GM23338 (cell line): Measurements from ENCODE around the gene PPTC7. TPM values are rescaled to one million over a fixed set of nuclear protein-coding genes. Genes with fewer than 3 reads are reported as not detected.
A peak's percentile ranks its signal among the peaks of the same experiment; 100 is the strongest.

Experiments used
- ATAC-seq: fragments of 200-7000 bp; cut with Tn5 transposase; 3 replicates; pipeline ENCODE4 v1.9.1; 2020
- DNase-seq: peaks from one replicate; pipeline ENCODE4 v3.0.0-alpha.2; 2015; ENCODE audit warnings: low spot score
- H2AFZ ChIP-seq: fragments of 200-600 bp; sonication (generic); 2 replicates; pipeline ENCODE4 v1.8.0; 2016; ENCODE audit warnings: antibody characterized with exemption, mild to moderate bottlenecking, moderate library complexity
- H3F3A ChIP-seq: fragments of 200-600 bp; sonication (generic); replicated peaks from 2 replicates; pipeline ENCODE4 v1.8.0; 2017; ENCODE audit warnings: antibody characterized with exemption, mixed run types, low read depth
- H3K27ac ChIP-seq: fragments of 200-600 bp; sonication (generic); 2 replicates; pipeline ENCODE4 v1.6.1; 2016; ENCODE audit warnings: low read depth
- H3K27me3 ChIP-seq: fragments of 200-600 bp; sonication (generic); 2 replicates; pipeline ENCODE4 v1.8.0; 2016; ENCODE audit warnings: mild to moderate bottlenecking, mixed run types, moderate library complexity; ENCODE audit not compliant: insufficient read depth
- H3K36me3 ChIP-seq: fragments of 200-600 bp; sonication (generic); 2 replicates; pipeline ENCODE4 v1.8.0; 2016; ENCODE audit warnings: mild to moderate bottlenecking; ENCODE audit not compliant: insufficient read depth
- H3K4me1 ChIP-seq: fragments of 200-600 bp; sonication (generic); 2 replicates; pipeline ENCODE4 v1.8.0; 2016; ENCODE audit warnings: mild to moderate bottlenecking, moderate library complexity; ENCODE audit not compliant: insufficient read depth
- H3K4me2 ChIP-seq: fragments of 200-600 bp; sonication (generic); 2 replicates; pipeline ENCODE4 v1.7.1; 2017; ENCODE audit warnings: mixed run types
- H3K4me3 ChIP-seq: fragments of 200-600 bp; sonication (generic); 2 replicates; pipeline ENCODE4 v1.6.1; 2016; ENCODE audit warnings: mixed run types
- H3K79me2 ChIP-seq: fragments of 200-600 bp; sonication (generic); replicated peaks from 2 replicates; pipeline ENCODE4 v1.8.0; 2017; ENCODE audit warnings: mild to moderate bottlenecking; ENCODE audit not compliant: insufficient read depth
- H3K9me2 ChIP-seq: fragments of 200-600 bp; sonication (generic); 2 replicates; pipeline ENCODE4 v1.8.0; 2017; ENCODE audit not compliant: insufficient read depth
- H4K20me1 ChIP-seq: fragments of 200-600 bp; sonication (generic); replicated peaks from 2 replicates; pipeline ENCODE4 v1.8.0; 2017; ENCODE audit warnings: mild to moderate bottlenecking; ENCODE audit not compliant: insufficient read depth
- H3K27ac Mint-ChIP-seq: 2 replicates; pipeline ENCODE4 v1.8.0; 2020; ENCODE audit warnings: inconsistent platforms, mild to moderate bottlenecking, moderate library complexity, mixed read lengths
- H3K27me3 Mint-ChIP-seq: 3 replicates; pipeline ENCODE4 v1.8.0; 2022; ENCODE audit warnings: low read depth, mild to moderate bottlenecking, moderate library complexity, mixed read lengths, inconsistent platforms; ENCODE audit not compliant: insufficient read depth, poor library complexity
- H3K36me3 Mint-ChIP-seq: 3 replicates; pipeline ENCODE4 v1.8.0; 2021; ENCODE audit warnings: low read depth, mild to moderate bottlenecking, inconsistent platforms, moderate library complexity, mixed read lengths
- H3K4me1 Mint-ChIP-seq: 3 replicates; pipeline ENCODE4 v1.8.0; 2020; ENCODE audit warnings: mild to moderate bottlenecking, inconsistent platforms, mixed read lengths
- H3K4me3 Mint-ChIP-seq: 3 replicates; pipeline ENCODE4 v1.8.0; 2021; ENCODE audit warnings: moderate library complexity, mild to moderate bottlenecking, inconsistent platforms, mixed read lengths
- H3K9me3 Mint-ChIP-seq: 3 replicates; pipeline ENCODE4 v1.8.0; 2020; ENCODE audit warnings: moderate library complexity, mild to moderate bottlenecking, inconsistent platforms, mixed read lengths
- CREB1 ChIP-seq: fragments of 250-450 bp; sonication (Bioruptor Pico); IDR thresholded peaks from 2 replicates; pipeline ENCODE4 v1.5.0; 2020; ENCODE audit warnings: low read depth, mild to moderate bottlenecking, moderate library complexity
- CTCF ChIP-seq, 2 experiments: fragments of 200-600 bp in 1 of 2; sonication (generic) in 1 of 2; conservative IDR thresholded peaks; 2 replicates each; pipeline versions ENCODE4 v1.5.1 to v1.6.1; 2016 to 2017; ENCODE audit warnings: antibody characterized with exemption in 2 of 2, low read depth in 2 of 2, mild to moderate bottlenecking in 2 of 2, moderate library complexity in 1 of 2
- ETS1 ChIP-seq: IDR thresholded peaks from 2 replicates; pipeline ENCODE4 v1.6.1; 2016; ENCODE audit warnings: antibody characterized with exemption
- EZH2 ChIP-seq: fragments of 200-600 bp; sonication (generic); IDR thresholded peaks from one replicate; pipeline ENCODE4 v1.8.0; 2017; ENCODE audit warnings: antibody characterized with exemption, mild to moderate bottlenecking, low read depth; ENCODE audit not compliant: unreplicated experiment
- EZH2phosphoT487 ChIP-seq: fragments of 200-600 bp; sonication (generic); IDR thresholded peaks from one replicate; pipeline ENCODE4 v1.8.1; 2018; ENCODE audit warnings: antibody characterized with exemption; ENCODE audit not compliant: unreplicated experiment
- JUNB ChIP-seq: IDR thresholded peaks from one replicate; pipeline ENCODE4 v1.6.1; 2016; ENCODE audit warnings: antibody characterized with exemption; ENCODE audit not compliant: unreplicated experiment
- NANOG ChIP-seq: IDR thresholded peaks from 2 replicates; pipeline ENCODE4 v1.6.1; 2016; ENCODE audit warnings: antibody characterized with exemption, borderline replicate concordance
- POLR2AphosphoS5 ChIP-seq: IDR thresholded peaks from 2 replicates; pipeline ENCODE4 v1.6.1; 2016; ENCODE audit warnings: antibody characterized with exemption, low read depth
- REST ChIP-seq: IDR thresholded peaks from one replicate; pipeline ENCODE4 v1.6.1; 2018; ENCODE audit warnings: antibody characterized with exemption; ENCODE audit not compliant: unreplicated experiment
- STAT1 ChIP-seq: IDR thresholded peaks from one replicate; pipeline ENCODE4 v1.6.1; 2016; ENCODE audit warnings: antibody characterized with exemption; ENCODE audit not compliant: unreplicated experiment
- ZNF331 ChIP-seq: fragments of 250-450 bp; sonication (Bioruptor Pico); IDR thresholded peaks from 2 replicates; pipeline ENCODE4 v1.5.0; 2020; ENCODE audit warnings: low read depth, mild to moderate bottlenecking, moderate library complexity
- ZNF462 ChIP-seq: fragments of 250-450 bp; sonication (Bioruptor Pico); IDR thresholded peaks from 2 replicates; pipeline ENCODE4 v1.5.0; 2020; ENCODE audit warnings: mild to moderate bottlenecking, moderate library complexity
- polyA plus RNA-seq: library from polyadenylated mRNA; unstranded; fragments of >200 nt; fragmentation: Nextera tagmentation; extraction: Ambion mirVana; gene quantifications from 2 replicates; pipeline ENCODE4 v1.2.1, GENCODE V29; 2016
- total RNA-seq: library from RNA; depleted of rRNA; stranded (reverse); fragments of >200 nt; shearing (Covaris generic); gene quantifications from 2 replicates; pipeline ENCODE4 v1.2.3, GENCODE V29; 2014

PPTC7 gene
- total and polyA plus RNA-seq, 2 experiments from 2014 or later, result 7.5 to 17.5 TPM

- ATAC-seq, result peak; percentile 55
- peaks cover 30% of the 10 kb centered on the region for H3K79me2 ChIP-seq
- H3K27ac Mint-ChIP-seq, result peak overlapping the region; percentile 85; the same call in 1 of the 2 replicates
Observed at GRCh38 chr12:110501399-110501751, 81.7 kb downstream of the PPTC7 start.

More at GRCh38 chr12:110501399-110501751, 81.7 kb downstream of the PPTC7 start:
- Histone ChIP-seq H3K4me3 (peak overlapping the region; percentile 76), H3K36me3 (no peaks in the 10 kb centered on the region), H3F3A (no peaks in the 10 kb centered on the region), H3K27me3 (peaks cover 19% of the 10 kb centered on the region), H4K20me1 (0 out of 2 replicates have a peak, but pooled peaks cover 2% of the 10 kb centered on the region), H3K4me1 (peaks cover 6% of the 10 kb centered on the region; the same call in 1 of the 2 replicates), H3K27ac (0 out of 2 replicates have a peak overlapping the region, but pooled peaks have one; percentile 1), H2AFZ (peak overlapping the region; percentile 48; the same call in 1 of the 2 replicates), H3K9me2 (peaks cover 10% of the 10 kb centered on the region), H3K4me2 (peak overlapping the region; percentile 75)
- Mint-ChIP-seq H3K9me3 (peaks cover 19% of the 10 kb centered on the region), H3K4me1 (peaks cover 6% of the 10 kb centered on the region), H3K36me3 (peaks cover 11% of the 10 kb centered on the region; the same call in 2 of the 3 replicates), H3K27me3 (peaks cover 20% of the 10 kb centered on the region), H3K4me3 (peak overlapping the region; percentile 99)
- TF ChIP-seq EZH2, result no peak
- no peak for TF ChIP-seq ETS1
- TF ChIP-seq POLR2AphosphoS5, result no peak
- no peak for TF ChIP-seq ZNF462 (CRISPR knock-in tag)
- TF ChIP-seq NANOG, result no peak
- TF ChIP-seq CREB1 (CRISPR knock-in tag), result no peak
- no peak for TF ChIP-seq REST
- no peak for TF ChIP-seq CTCF (conservative IDR thresholded peaks at IDR 0.05; ENCODE audit: low read depth in 2 of 2)
- no peak for TF ChIP-seq ZNF331 (CRISPR knock-in tag)
- no peak for TF ChIP-seq JUNB
- TF ChIP-seq EZH2phosphoT487, result no peak
- no peak for TF ChIP-seq STAT1
- DNase-seq, result peak; percentile 59
